HL-60 (cell line): ENCODE data around the gene OR4C6.

Experiments
- CTCF ChIP-seq: IDR thresholded peaks from one replicate; pipeline ENCODE4 v1.5.1; 2011; ENCODE audit warnings: low read length, control low read depth, inconsistent platforms; ENCODE audit not compliant: insufficient read depth
- GABPA ChIP-seq: IDR thresholded peaks from 2 replicates; pipeline ENCODE4 v1.6.1; 2012; ENCODE audit warnings: low read depth
- POLR2AphosphoS5 ChIP-seq: IDR thresholded peaks from 2 replicates; pipeline ENCODE4 v1.6.1; 2012; ENCODE audit warnings: low read depth
- REST ChIP-seq: IDR thresholded peaks from 2 replicates; pipeline ENCODE4 v1.6.1; 2012; ENCODE audit warnings: low read depth; ENCODE audit not compliant: insufficient replicate concordance
- SPI1 ChIP-seq: IDR thresholded peaks from 2 replicates; pipeline ENCODE4 v1.6.1; 2012; ENCODE audit warnings: low read depth, mild to moderate bottlenecking, borderline replicate concordance

GRCh38 chr11:55658031-55658573 lies 3.9 kb upstream of the OR4C6 start:
- no peak for TF ChIP-seq CTCF
- no peak for TF ChIP-seq POLR2AphosphoS5
- no peak for TF ChIP-seq GABPA
- no peak for TF ChIP-seq REST
- TF ChIP-seq SPI1, result no peak
